ENCODE measurements around the gene NUP214. TPM values are rescaled to one million over a fixed set of nuclear protein-coding genes. Genes with fewer than 3 reads are reported as not detected.
"Not testable (repeated sequence)": the region's sequence is repeated elsewhere in the genome, so short reads cannot be mapped to it uniquely, and the experiment has no call there.

Gene NUP214
- total RNA-seq, 1 donor: 16.4 TPM

- no peak for DNase-seq (ENCODE audit: low read depth)
- TF ChIP-seq CTCF (IDR thresholded peaks at IDR 0.05; ENCODE audit: insufficient read depth, low read depth, low read length): no peak
- H3K4me3 ChIP-seq (ENCODE audit: low read depth, low read length): no peak overlapping the region
These were observed 145.0 kb downstream of the NUP214 start for GRCh38 chr9:131270171-131271015.

GRCh38 chr9:131271016-131271273 is 145.6 kb downstream of the NUP214 start:
- not testable (repeated sequence) for DNase-seq (ENCODE audit: low read depth); H3K4me3 ChIP-seq (ENCODE audit: low read depth, low read length)

GRCh38 chr9:131271506-131271931 is 146.1 kb downstream of the NUP214 start:
- TF ChIP-seq CTCF (IDR thresholded peaks at IDR 0.05; ENCODE audit: insufficient read depth, low read depth, low read length): no peak
- H3K4me3 ChIP-seq (ENCODE audit: low read depth, low read length): no peak overlapping the region
- DNase-seq (ENCODE audit: low read depth): no peak

GRCh38 chr9:131272212-131272611 is 146.8 kb downstream of the NUP214 start:
- H3K4me3 ChIP-seq (ENCODE audit: low read depth, low read length): no peak overlapping the region
- no peak for DNase-seq (ENCODE audit: low read depth)
- TF ChIP-seq CTCF (IDR thresholded peaks at IDR 0.05; ENCODE audit: insufficient read depth, low read depth, low read length): no peak

GRCh38 chr9:131273146-131273855 is 147.9 kb downstream of the NUP214 start:
- no peak for TF ChIP-seq CTCF (IDR thresholded peaks at IDR 0.05; ENCODE audit: insufficient read depth, low read depth, low read length)
- no peak overlapping the region for H3K4me3 ChIP-seq (ENCODE audit: low read depth, low read length)
- no peak for DNase-seq (ENCODE audit: low read depth)

GRCh38 chr9:131273856-131274673 is 148.7 kb downstream of the NUP214 start:
- DNase-seq (ENCODE audit: low read depth): no peak
- H3K4me3 ChIP-seq (ENCODE audit: low read depth, low read length): no peak overlapping the region
- no peak for TF ChIP-seq CTCF (IDR thresholded peaks at IDR 0.05; ENCODE audit: insufficient read depth, low read depth, low read length)
